NCI-H226 (cell line): Measurements from ENCODE around the gene RIMBP2.

Experiments
- DNase-seq: peaks from one replicate; pipeline ENCODE4 v3.0.0-alpha.2; 2015

The RIMBP2 gene

GRCh38 chr12:130435826-130436225, 280.3 kb downstream of the RIMBP2 start:
- DNase-seq: no peak

GRCh38 chr12:130435331-130435730, 280.8 kb downstream of the RIMBP2 start:
- no peak for DNase-seq

- no peak for DNase-seq
Measured at GRCh38 chr12:130434560-130434959, 281.5 kb downstream of the RIMBP2 start.

- no peak for DNase-seq
Measured at GRCh38 chr12:130433834-130434233, 282.3 kb downstream of the RIMBP2 start.

- DNase-seq: no peak
Measured at GRCh38 chr12:130433411-130433810, 282.7 kb downstream of the RIMBP2 start.

GRCh38 chr12:130431176-130431575, 284.9 kb downstream of the RIMBP2 start:
- DNase-seq: no peak

GRCh38 chr12:130429656-130430505, 286.2 kb downstream of the RIMBP2 start:
- DNase-seq: no peak

- no peak for DNase-seq
Measured at GRCh38 chr12:130428116-130428515, 288.0 kb downstream of the RIMBP2 start.

- DNase-seq: no peak
Measured at GRCh38 chr12:130427381-130427887, 288.7 kb downstream of the RIMBP2 start.

- DNase-seq: no peak
Measured at GRCh38 chr12:130425698-130426245, 290.3 kb downstream of the RIMBP2 start.

- DNase-seq: no peak
Measured at GRCh38 chr12:130424858-130425697, 291.0 kb downstream of the RIMBP2 start.

GRCh38 chr12:130423991-130424857, 291.9 kb downstream of the RIMBP2 start:
- no peak for DNase-seq

GRCh38 chr12:130423136-130423535, 293.0 kb downstream of the RIMBP2 start:
- DNase-seq: no peak

GRCh38 chr12:130422676-130423075, 293.4 kb downstream of the RIMBP2 start:
- no peak for DNase-seq

- no peak for DNase-seq
Measured at GRCh38 chr12:130421896-130422295, 294.2 kb downstream of the RIMBP2 start.

- DNase-seq: no peak
Measured at GRCh38 chr12:130420071-130420470, 296.0 kb downstream of the RIMBP2 start.

GRCh38 chr12:130419116-130419515, 297.0 kb downstream of the RIMBP2 start:
- no peak for DNase-seq

GRCh38 chr12:130418251-130418650, 297.8 kb downstream of the RIMBP2 start:
- DNase-seq: no peak

- no peak for DNase-seq
Measured at GRCh38 chr12:130414381-130414780, 301.7 kb downstream of the RIMBP2 start.

GRCh38 chr12:130413909-130414308, 302.2 kb downstream of the RIMBP2 start:
- no peak for DNase-seq

- DNase-seq: no peak
Measured at GRCh38 chr12:130412384-130412783, 303.7 kb downstream of the RIMBP2 start.

- no peak for DNase-seq
Measured at GRCh38 chr12:130405332-130405731, 310.8 kb downstream of the RIMBP2 start.
